Inflammatory macrophage (primary cell): ENCODE results near the gene EP400.
"Not testable (repeated sequence)": the region's sequence is repeated elsewhere in the genome, so short reads cannot be mapped to it uniquely, and the experiment has no call there.

Experiments
- DNase-seq, 2 donors: peaks; one replicate each; pipeline ENCODE4 v3.0.0-alpha.2; 2020 to 2022

Gene EP400

DNA sequence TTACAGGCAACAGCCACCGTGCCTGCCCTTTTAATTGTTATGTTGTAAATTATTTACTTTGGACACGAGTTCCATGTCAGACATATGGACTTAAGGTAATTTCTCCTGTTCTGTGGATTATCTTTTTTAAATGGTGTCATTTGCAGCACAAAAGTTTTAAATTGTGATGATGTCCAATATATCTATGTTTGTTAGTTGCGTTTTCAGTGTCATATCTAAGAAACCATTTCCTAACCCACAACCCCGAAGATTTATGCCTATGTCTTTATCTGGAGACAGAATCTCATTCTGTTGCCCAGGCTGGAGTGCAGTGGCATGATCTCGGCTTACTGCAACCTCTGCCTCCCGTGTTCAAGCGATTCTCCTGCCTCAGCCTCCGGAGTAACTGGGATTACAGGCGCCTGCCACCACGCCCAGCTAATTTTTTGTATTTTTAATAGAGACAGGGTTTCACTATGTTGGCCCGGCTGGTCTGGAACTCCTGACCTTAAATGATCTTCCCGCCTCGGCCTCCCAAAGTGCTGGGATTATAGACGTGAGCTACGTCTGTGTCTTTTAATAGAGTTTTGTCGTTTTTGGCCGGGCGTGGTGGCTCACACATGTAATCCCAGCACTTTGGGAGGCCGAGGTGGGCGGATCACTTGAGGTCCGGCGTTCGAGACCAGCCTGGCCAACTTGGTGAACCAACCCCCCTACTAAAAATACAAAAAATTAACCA, 870 bp upstream of the EP400 start:
- DNase-seq, result not testable (repeated sequence)

DNA sequence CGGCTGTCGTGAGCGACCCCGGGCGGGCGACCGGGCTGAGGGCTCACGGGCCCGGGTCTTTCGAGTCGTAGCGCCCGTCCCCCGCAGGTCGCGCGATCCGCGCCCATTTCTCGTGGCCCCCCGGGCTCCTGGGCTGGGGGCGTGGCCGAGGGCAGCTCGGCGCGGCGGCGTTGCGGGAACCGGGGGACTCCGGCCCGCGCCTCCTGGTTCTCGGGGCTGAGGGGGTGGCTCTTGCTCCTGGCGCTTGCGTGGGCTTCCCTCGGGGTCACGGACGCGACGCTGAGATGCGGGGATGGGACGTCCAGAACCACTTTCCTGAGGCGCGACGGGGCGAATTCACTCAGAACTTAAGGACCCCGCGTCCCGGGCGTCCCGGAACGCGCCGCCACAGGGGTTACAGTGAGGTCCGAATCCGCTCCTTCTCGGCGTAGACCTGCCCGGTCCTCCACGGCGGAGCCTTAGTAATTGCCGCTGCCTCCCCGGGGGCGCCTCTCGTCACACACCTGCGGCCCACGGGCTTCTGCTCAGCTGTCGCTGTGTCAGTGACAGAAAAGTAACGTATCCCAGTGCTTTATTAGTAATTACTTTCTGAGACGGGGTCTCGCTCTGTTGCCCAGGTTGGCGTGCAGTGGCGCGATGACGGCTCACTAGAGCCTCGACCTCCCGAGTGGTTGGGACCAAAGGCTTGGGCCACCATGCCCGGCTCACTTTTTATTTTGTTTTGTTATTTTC, 606 bp downstream of the EP400 start:
- DNase-seq, result peak in 1 of 2 donors; percentile 37

DNA sequence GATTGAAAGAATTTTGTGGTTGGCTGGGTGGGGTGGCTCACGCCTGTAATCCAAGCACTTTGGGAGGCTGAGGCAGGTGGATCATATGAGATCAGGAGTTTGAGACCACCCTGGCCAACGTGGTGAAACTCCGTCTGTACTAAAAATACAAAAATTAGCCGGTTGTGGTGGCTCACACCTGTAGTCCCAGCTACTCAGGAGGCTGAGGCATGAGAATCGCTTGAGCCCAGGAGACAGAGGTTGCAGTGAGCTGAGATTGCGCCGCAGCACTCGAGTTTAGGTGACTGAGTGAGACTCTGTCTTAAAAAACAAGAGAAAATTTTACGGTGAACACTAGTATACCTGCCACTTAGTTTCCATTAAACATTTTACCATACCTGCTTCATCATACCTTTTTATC, 4.1 kb downstream of the EP400 start:
- not testable (repeated sequence) for DNase-seq

GRCh38 chr12:131954460-131954859, 4.7 kb downstream of the EP400 start:
- not testable (repeated sequence) for DNase-seq

DNA sequence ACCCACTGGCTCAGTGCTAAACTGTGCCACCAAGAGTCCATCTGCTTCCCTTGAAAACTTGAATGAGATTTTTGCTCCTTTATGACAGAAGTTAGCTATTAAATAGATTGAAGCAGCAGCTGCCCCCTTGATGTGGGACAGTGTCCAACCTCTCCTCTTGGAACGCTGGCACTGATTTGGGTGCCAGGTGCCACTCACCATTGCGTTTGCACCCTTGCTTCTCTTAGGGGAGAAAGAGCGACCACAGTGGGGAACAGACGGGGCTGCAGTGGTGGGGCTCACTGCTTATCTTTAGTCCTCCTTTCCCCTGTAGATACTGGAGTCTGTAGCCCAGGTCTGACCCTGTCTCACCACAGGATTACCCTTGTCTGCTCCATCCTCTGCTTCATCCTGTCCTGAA, 9.4 kb downstream of the EP400 start:
- no peak for DNase-seq

GRCh38 chr12:131959641-131960589, 10.2 kb downstream of the EP400 start:
- DNase-seq, result no peak

DNA sequence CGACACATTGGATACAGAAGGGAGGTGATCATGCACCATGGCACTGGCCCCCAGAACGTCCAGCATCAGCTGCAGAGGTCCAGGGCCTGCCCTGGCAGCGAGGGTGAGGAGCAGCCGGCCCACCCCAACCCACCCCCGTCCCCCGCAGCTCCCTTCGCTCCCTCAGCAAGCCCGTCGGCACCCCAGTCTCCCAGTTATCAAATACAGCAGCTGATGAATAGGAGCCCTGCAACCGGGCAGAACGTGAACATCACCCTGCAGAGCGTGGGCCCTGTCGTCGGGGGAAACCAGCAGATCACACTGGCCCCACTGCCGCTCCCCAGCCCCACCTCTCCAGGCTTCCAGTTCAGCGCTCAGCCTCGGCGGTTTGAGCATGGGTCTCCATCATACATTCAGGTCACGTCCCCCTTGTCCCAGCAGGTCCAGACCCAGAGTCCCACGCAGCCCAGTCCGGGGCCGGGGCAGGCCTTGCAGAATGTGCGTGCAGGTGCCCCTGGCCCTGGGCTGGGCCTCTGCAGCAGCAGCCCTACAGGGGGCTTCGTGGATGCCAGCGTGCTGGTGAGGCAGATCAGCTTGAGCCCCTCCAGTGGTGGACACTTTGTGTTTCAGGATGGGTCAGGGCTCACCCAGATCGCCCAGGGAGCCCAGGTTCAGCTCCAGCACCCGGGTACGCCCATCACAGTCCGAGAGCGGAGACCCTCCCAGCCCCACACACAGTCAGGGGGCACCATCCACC, 11.0 kb downstream of the EP400 start:
- DNase-seq, result not testable (repeated sequence)

- not testable (repeated sequence) for DNase-seq
Observed at GRCh38 chr12:131961328-131961727, 11.6 kb downstream of the EP400 start.

DNA sequence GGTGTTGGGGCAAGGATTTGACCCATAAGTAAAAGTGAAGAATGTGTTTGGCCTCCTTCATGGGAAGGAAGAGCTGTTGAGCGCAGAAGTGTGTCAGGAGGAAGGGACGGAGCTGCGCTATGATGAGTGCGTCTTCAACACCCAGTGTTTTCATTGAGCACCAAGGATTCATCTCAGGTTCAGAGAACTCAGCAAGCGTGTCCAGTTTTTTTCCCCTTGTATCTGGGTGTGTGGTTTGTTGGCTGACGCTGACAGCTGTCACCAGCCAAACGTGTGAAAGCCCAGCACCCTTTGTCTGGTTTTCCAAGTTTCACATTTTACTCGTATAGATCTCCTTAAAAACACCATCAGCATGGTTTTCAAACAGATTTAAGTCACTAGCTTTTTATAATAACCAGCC, 12.3 kb downstream of the EP400 start:
- no peak for DNase-seq

GRCh38 chr12:131963381-131963780, 13.6 kb downstream of the EP400 start:
- DNase-seq, result no peak

DNA sequence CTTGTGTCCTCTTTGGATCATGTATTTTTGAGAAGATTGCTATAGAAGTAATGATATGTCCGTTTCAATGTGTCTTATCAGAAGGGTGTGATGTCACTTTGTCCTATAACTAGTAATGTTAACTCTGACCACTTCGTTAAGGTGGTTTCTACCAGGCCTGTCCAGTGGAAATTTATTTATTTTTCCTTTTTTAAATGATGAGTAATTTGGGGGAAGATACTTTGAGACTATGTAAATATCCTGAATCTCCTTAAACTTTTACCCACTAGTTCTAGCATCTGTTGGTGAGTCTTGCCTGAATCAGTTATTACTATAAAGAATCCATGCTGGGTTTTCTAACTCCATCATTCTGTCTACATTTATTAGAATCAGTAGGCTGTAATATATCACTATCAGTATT, 15.3 kb downstream of the EP400 start:
- DNase-seq, result no peak

DNA sequence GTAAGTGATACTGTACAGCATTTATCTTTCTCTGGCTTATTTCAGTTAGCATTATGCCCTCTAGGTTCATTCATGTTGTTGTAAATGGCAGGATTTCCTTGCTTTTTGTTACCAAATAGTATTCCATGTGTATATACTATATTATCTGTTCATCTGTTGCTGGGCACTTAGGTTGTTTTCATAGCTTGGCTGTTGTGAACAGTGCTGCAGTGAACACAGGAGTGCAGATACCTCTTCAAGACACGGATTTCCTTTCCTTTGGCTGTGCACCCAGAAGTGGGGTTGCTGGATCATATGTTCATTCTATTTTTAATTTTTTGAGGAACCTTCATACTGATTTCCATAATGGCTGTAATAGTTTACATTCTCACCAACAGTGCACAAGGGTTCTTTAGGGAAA, 21.5 kb downstream of the EP400 start:
- peak; percentile 44 to 48 for DNase-seq

- DNase-seq, result no peak
Observed at GRCh38 chr12:131975228-131975627, 25.5 kb downstream of the EP400 start.

DNA sequence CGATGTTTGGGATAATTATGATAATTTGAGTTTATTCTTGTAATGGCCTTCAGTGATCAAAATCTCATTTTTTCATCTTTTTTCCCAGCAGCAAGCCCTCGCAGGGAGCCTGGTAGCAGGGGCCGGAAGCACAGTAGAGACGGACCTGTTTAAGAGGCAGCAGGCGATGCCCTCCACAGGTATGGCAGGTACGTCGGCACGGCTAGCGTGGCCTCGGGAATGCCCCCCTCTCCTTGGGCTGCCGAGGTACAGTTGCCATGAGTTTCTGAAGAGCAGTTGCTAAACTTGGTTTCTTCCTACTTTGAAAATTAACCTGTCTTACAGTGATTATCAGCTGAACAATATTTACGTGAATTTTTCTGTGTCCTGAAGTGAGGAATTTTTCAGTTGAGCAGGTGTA, 29.9 kb downstream of the EP400 start:
- DNase-seq, result no peak

DNA sequence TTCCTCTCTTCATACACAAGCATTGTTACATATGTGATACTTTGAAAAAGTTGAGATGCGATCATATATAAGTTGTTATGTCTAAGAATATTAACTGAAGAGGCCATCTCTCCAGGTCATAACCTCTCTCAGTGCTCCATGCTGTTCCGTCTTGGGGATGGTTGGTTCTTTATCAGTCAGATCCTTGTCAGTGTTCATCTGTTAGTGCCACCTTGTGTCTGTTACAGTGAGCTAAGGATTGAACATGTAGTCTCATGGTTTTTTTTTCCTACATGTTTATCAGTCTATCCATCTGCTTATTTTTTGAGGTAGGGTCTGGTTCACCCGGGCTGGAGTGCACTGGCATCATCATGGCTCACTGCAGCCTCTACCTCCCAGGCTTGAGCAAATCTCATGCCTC, 30.5 kb downstream of the EP400 start:
- no peak for DNase-seq

- no peak for DNase-seq
Observed at GRCh38 chr12:131981388-131981787, 31.6 kb downstream of the EP400 start.

DNA sequence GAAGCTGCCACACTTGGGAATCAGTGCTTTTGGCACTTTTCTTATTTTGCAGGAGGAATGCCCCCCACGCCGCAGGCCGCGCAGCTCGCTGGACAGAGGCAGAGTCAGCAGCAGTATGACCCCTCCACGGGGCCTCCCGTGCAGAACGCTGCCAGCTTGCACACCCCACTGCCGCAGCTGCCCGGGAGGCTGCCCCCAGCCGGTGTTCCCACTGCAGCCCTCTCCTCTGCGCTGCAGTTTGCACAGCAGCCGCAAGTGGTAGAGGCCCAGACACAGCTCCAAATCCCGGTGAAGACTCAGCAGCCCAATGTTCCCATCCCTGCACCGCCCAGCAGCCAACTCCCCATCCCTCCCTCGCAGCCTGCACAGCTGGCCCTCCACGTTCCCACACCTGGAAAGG, 32.3 kb downstream of the EP400 start:
- DNase-seq, result no peak

GRCh38 chr12:131983026-131983425, 33.3 kb downstream of the EP400 start:
- no peak for DNase-seq

DNA sequence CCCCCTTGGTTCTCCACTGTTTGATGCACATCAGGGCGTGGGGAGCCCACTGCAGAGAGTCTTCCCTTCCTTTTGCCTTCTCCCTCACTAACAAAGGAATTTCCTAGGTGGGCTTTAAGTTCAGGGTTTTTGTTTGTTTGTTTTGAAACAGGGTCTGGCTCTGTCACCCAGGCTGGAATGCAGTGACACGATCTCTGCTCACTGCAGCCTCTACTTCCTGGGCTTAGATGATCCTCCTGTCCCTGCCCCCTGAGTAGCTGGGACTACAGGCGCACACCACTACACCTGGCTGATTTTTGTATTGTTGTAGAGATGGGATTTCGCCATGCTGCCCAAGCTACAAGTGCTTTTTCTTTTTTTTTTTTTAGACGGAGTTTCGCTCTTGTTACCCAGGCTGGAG, 33.8 kb downstream of the EP400 start:
- no peak for DNase-seq

GRCh38 chr12:131984334-131984733, 34.6 kb downstream of the EP400 start:
- peak; percentile 44 to 78 for DNase-seq

- DNase-seq, result peak; percentile 92 to 94
Observed at GRCh38 chr12:131985510-131985875, 35.8 kb downstream of the EP400 start.

DNA sequence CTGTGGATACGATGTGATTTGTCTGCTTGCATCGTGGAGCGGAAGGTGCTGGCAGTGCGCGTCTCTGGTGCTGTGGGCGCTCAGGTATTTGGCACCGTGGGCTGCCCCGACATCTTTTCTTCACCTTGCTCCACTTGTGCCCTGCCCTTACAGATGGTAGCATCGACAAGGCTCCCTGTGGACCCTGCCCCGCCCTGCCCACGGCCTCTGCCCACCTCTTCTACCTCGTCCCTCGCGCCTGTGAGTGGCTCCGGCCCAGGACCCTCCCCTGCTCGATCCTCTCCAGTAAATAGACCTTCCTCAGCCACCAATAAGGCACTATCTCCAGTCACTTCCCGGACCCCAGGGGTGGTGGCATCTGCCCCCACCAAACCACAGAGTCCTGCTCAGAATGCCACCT, 36.6 kb downstream of the EP400 start:
- DNase-seq, result no peak

DNA sequence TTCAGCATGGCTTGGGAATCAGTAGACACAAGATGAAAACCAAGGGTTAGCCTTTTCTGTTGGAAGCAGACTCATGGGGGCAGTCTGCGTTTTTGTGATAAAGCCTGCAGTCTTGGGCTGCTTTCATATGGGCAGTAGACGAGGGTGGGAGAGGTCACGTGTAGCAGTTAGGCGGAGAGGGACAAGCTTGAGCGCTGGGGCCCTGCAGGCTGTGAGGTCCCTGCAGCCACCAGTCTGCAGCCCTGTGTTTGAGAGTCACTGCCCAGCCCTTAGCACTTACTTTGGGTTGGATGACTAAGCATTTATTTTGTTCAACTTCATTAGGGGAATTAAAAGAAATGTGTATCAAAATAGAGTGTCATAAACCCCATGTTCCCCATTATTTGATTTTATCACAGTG, 37.2 kb downstream of the EP400 start:
- DNase-seq, result no peak
